Sigmoid colon (tissue), 7 donors: ENCODE measurements around the gene SUSD5. TPM values are rescaled to one million over a fixed set of nuclear protein-coding genes. Genes with fewer than 3 reads are reported as not detected.

Experiments used
- DNase-seq: peaks from one replicate; pipeline ENCODE4 v3.0.0-alpha.2; 2019
- H3K27ac ChIP-seq, 4 donors: fragments of 200-600 bp; sonication (generic); one replicate each; pipeline ENCODE4 v1.5.1; 2016 to 2019; ENCODE audit warnings: mild to moderate bottlenecking in 1 of 4
- H3K27me3 ChIP-seq, 3 donors: fragments of 200-600 bp; sonication (generic); one replicate each; pipeline ENCODE4 v1.5.1; 2019; ENCODE audit warnings: mild to moderate bottlenecking in 1 of 3
- H3K36me3 ChIP-seq, 4 donors: fragments of 200-600 bp; sonication (generic); one replicate each; pipeline ENCODE4 v1.5.1; 2016 to 2019
- H3K4me1 ChIP-seq, 4 donors: fragments of 200-600 bp; sonication (generic); one replicate each; pipeline ENCODE4 v1.5.1; 2017 to 2019
- H3K4me3 ChIP-seq, 4 donors: fragments of 200-600 bp; sonication (generic); one replicate each; pipeline ENCODE4 v1.5.1; 2017 to 2019; ENCODE audit warnings: mild to moderate bottlenecking in 2 of 4, moderate library complexity in 1 of 4
- H3K9me3 ChIP-seq, 4 donors: fragments of 200-600 bp in 3 of 4; sonication (generic) in 3 of 4; one replicate each; pipeline versions ENCODE4 v1.5.1 to v1.6.1; 2013 to 2019
- CTCF ChIP-seq, 4 experiments: fragments of 450-650 bp in 3 of 4; fragments of 200-600 bp in 1 of 4; IDR thresholded peaks; one replicate each; pipeline ENCODE4 v1.5.1; 2016 to 2019; ENCODE audit warnings: antibody characterized with exemption in 4 of 4, mild to moderate bottlenecking in 3 of 4, moderate library complexity in 2 of 4
- EP300 ChIP-seq, 4 donors: sonication (generic); formaldehyde crosslinking; IDR thresholded peaks; one replicate each; pipeline ENCODE4 v1.6.1; 2017; ENCODE audit warnings: antibody characterized with exemption in 4 of 4
- POLR2A ChIP-seq, 2 donors: fragments of 450-650 bp; IDR thresholded peaks; one replicate each; pipeline ENCODE4 v1.6.1; 2016; ENCODE audit warnings: antibody characterized with exemption in 2 of 2, mild to moderate bottlenecking in 2 of 2, moderate library complexity in 2 of 2
- POLR2AphosphoS5 ChIP-seq, 4 donors: sonication (generic); formaldehyde crosslinking; IDR thresholded peaks; one replicate each; pipeline ENCODE4 v1.6.1; 2017; ENCODE audit warnings: antibody characterized with exemption in 4 of 4
- WGBS, 2 donors: extraction: QIAGEN DNeasy Blood & Tissue Kit; methylation state at CpG; one replicate each; pipeline ENCODE4 v1.1.7; 2013; 5-methylcytosine and 5-hydroxymethylcytosine counted together
- intact Hi-C: fragments of 100-400 bp; cut with DNase I; formaldehyde crosslinking; loops from one replicate; pipeline ENCODE4 v1.15.1; 2023
- polyA plus RNA-seq, 3 donors: library from polyadenylated mRNA; stranded (reverse); fragments of 200-250 nt; gene quantifications; one replicate each; pipeline ENCODE4 v1.2.3, GENCODE V29; 2013
- total RNA-seq, 4 donors: library from RNA; depleted of rRNA; stranded (reverse); fragments of >200 nt; gene quantifications; one replicate each; pipeline ENCODE4 v1.1.0, GENCODE V29; 2016
- donor health status: healthy with polysubstance abuse.
- donor health status: Bipolar disorder and iron deficiency.
- donor health status: healthy.

SUSD5 gene
- total and polyA plus RNA-seq, 7 donors = under 0.01 to 10.9 (median 1.7) TPM; not detected in 1

DNA sequence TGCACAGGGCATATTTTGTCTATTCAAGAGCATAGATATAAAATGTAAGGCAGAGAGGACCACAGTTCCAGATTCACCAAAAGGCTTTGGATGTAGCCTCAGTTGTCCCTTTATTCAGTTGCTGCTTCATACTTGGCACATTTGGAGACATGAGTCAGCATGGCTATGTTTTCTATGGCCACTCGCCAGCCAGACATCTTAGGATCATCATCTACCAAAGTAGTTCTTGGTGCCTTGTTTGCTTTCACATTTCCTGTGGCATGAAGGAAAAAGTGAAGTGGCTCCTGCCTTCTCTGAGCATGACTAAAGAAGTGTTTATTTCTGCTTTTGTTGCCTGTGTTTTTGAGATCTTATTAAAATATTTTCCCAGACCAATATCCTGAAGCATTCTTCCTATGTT lies 7.2 kb downstream of the SUSD5 start:
- H3K27ac ChIP-seq = no peak overlapping the region
- DNase-seq = no peak
- H3K36me3 ChIP-seq = no peaks in the 10 kb centered on the region
- 77 to 83% methylated on average over 1 of the region's 1 CpG for WGBS, 2 donors
- TF ChIP-seq POLR2AphosphoS5 (IDR thresholded peaks at IDR 0.05) (no peak), POLR2A (IDR thresholded peaks at IDR 0.05) (no peak), EP300 (IDR thresholded peaks at IDR 0.05) (no peak)
- no peaks in the 10 kb centered on the region for H3K4me1 ChIP-seq
- H3K27me3 ChIP-seq = peaks cover 0 to 7% (median 0%) of the 10 kb centered on the region in 3 donors
- H3K4me3 ChIP-seq = no peak overlapping the region
- H3K9me3 ChIP-seq = peaks cover 0 to 8% (median 0%) of the 10 kb centered on the region in 4 donors
- intact Hi-C loops = no loop called here

- no peak for DNase-seq
- no peaks in the 10 kb centered on the region for H3K4me1 ChIP-seq
- H3K27ac ChIP-seq = no peak overlapping the region
- H3K27me3 ChIP-seq = no peaks in the 10 kb centered on the region
- H3K4me3 ChIP-seq = no peak overlapping the region
- no peaks in the 10 kb centered on the region for H3K36me3 ChIP-seq
- peaks cover 0 to 6% (median 0%) of the 10 kb centered on the region in 4 donors for H3K9me3 ChIP-seq
- no peak for TF ChIP-seq EP300 (IDR thresholded peaks at IDR 0.05)
- intact Hi-C loops = no loop called here
Measured at GRCh38 chr3:33209357-33209756, 9.3 kb downstream of the SUSD5 start.

- Histone ChIP-seq H3K36me3 (no peaks in the 10 kb centered on the region), H3K27me3 (no peaks in the 10 kb centered on the region), H3K9me3 (no peaks in the 10 kb centered on the region), H3K27ac (peak overlapping the region in 3 of 4 donors; percentile 62 to 79 (median 65)), H3K4me1 (peaks cover 0 to 20% (median 17%) of the 10 kb centered on the region in 4 donors), H3K4me3 (no peak overlapping the region)
- WGBS, 2 donors = 24 to 62% methylated on average over 6 of the region's 6 CpGs
- TF ChIP-seq POLR2AphosphoS5 (IDR thresholded peaks at IDR 0.05) = peak in 3 of 4 donors; percentile 10 to 81 (median 77)
- no peak for TF ChIP-seq CTCF (IDR thresholded peaks at IDR 0.05)
- TF ChIP-seq EP300 (IDR thresholded peaks at IDR 0.05) = peak in 1 of 4 donors; percentile 57
- DNase-seq = no peak
- intact Hi-C loops = no loop called here
Measured at GRCh38 chr3:33202711-33203457, 15.7 kb downstream of the SUSD5 start.

- peaks cover 0 to 20% (median 17%) of the 10 kb centered on the region in 4 donors for H3K4me1 ChIP-seq
Measured at GRCh38 chr3:33201195-33201594, 17.4 kb downstream of the SUSD5 start.

DNA sequence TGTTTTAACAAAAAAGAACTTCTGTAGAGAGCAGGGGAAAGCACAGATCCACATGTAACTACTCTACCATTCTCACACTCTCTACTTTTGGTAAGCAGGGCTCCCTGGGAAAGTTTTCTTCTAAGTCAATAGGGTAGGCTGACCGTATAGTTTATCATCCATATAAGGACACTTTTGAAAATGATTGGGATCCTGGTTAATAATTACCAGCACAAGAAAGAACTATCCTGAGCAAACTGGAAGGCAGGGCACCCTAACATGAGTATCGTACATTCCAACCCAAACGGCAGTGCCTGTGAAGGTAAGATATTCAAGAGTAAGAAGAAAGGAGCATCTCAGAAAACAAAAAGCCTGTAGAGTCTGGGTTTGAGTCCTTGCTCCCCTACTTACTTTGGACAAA lies 22.1 kb downstream of the SUSD5 start:
- intact Hi-C loops = no loop called here
- Histone ChIP-seq H3K4me3 (no peak overlapping the region), H3K27me3 (no peaks in the 10 kb centered on the region), H3K27ac (no peak overlapping the region), H3K4me1 (no peaks in the 10 kb centered on the region), H3K36me3 (no peaks in the 10 kb centered on the region), H3K9me3 (no peaks in the 10 kb centered on the region)
- DNase-seq = no peak
- WGBS, 2 donors = 25 to 65% methylated on average over 3 of the region's 3 CpGs
- TF ChIP-seq EP300 (IDR thresholded peaks at IDR 0.05) = no peak
- TF ChIP-seq CTCF (IDR thresholded peaks at IDR 0.05) = no peak
- no peak for TF ChIP-seq POLR2A (IDR thresholded peaks at IDR 0.05)
- TF ChIP-seq POLR2AphosphoS5 (IDR thresholded peaks at IDR 0.05) = no peak

More at GRCh38 chr3:33201195-33201594, 17.4 kb downstream of the SUSD5 start:
- 86 to 88% methylated on average over 3 of the region's 3 CpGs for WGBS, 2 donors
- Histone ChIP-seq H3K9me3 (no peaks in the 10 kb centered on the region), H3K27ac (no peak overlapping the region), H3K4me3 (no peak overlapping the region), H3K36me3 (no peaks in the 10 kb centered on the region), H3K27me3 (no peaks in the 10 kb centered on the region)
- intact Hi-C loops = no loop called here
- DNase-seq = no peak
- TF ChIP-seq POLR2AphosphoS5 (IDR thresholded peaks at IDR 0.05) (no peak), POLR2A (IDR thresholded peaks at IDR 0.05) (no peak), CTCF (IDR thresholded peaks at IDR 0.05) (no peak), EP300 (IDR thresholded peaks at IDR 0.05) (no peak)
